HG03135 (cell line): ENCODE data around the gene XYLT1.
A peak's percentile ranks its signal among the peaks of the same experiment; 100 is the strongest.

Source experiments
- ATAC-seq: cut with Tn5 transposase; IDR thresholded peaks from one replicate; pipeline ENCODE4 v1.9.1; 2021; ENCODE audit warnings: mild to moderate bottlenecking, moderate library complexity; ENCODE audit not compliant: unreplicated experiment

Gene XYLT1

GRCh38 chr16:17076818-17077498, 393.8 kb downstream of the XYLT1 start:
- ATAC-seq = no peak

GRCh38 chr16:17076092-17076754, 394.5 kb downstream of the XYLT1 start:
- no peak for ATAC-seq

GRCh38 chr16:17072104-17072503, 398.7 kb downstream of the XYLT1 start:
- ATAC-seq = no peak

- ATAC-seq = peak; percentile 81
Observed at GRCh38 chr16:17070882-17071592, 399.7 kb downstream of the XYLT1 start.

- ATAC-seq = no peak
Observed at GRCh38 chr16:17069681-17070080, 401.1 kb downstream of the XYLT1 start.

GRCh38 chr16:17068524-17068923, 402.2 kb downstream of the XYLT1 start:
- no peak for ATAC-seq

GRCh38 chr16:17067882-17068281, 402.9 kb downstream of the XYLT1 start:
- no peak for ATAC-seq

GRCh38 chr16:17063201-17064139, 407.3 kb downstream of the XYLT1 start:
- ATAC-seq = no peak

- ATAC-seq = no peak
Observed at GRCh38 chr16:17062676-17063075, 408.1 kb downstream of the XYLT1 start.

- no peak for ATAC-seq
Observed at GRCh38 chr16:17061326-17061725, 409.4 kb downstream of the XYLT1 start.

- ATAC-seq = no peak
Observed at GRCh38 chr16:17058471-17058870, 412.3 kb downstream of the XYLT1 start.

- no peak for ATAC-seq
Observed at GRCh38 chr16:17056666-17057065, 414.1 kb downstream of the XYLT1 start.

- ATAC-seq = no peak
Observed at GRCh38 chr16:17053536-17054160, 417.1 kb downstream of the XYLT1 start.
